ENCODE results near the gene MRPL41.
"Not testable (repeated sequence)": the region's sequence is repeated elsewhere in the genome, so short reads cannot be mapped to it uniquely, and the experiment has no call there.

MRPL41 gene

GRCh38 chr9:137542486-137542885, 9.2 kb upstream of the MRPL41 start:
- Histone ChIP-seq H3K4me1 (peaks cover 77 to 98% (median 94%) of the 10 kb centered on the region in 10 experiments), H3K9me3 (replicated peaks in 1 of 11) (peaks cover 5 to 40% (median 27%) of the 10 kb centered on the region in 11 experiments; a peak in 18 of 22 replicates), H3K36me3 (peaks cover 6 to 36% (median 20%) of the 10 kb centered on the region in 11 experiments; a peak in 17 of 22 replicates), H3K27ac (no peak overlapping the region), H3K4me3 (no peak overlapping the region), H3K4me2 (peak overlapping the region; percentile 62 to 90 (median 82); a peak in 20 of 22 replicates), H3K27me3 (no peaks in the 10 kb centered on the region), H3K9ac (no peak overlapping the region; a peak in 1 of 22 replicates), H4K20me1 (peaks cover 0 to 3% (median 0%) of the 10 kb centered on the region in 11 experiments; a peak in 1 of 22 replicates)
- no peak for TF ChIP-seq Cebpa-rat (IDR thresholded peaks at IDR 0.05)

GRCh38 chr9:137543237-137543963, 8.3 kb upstream of the MRPL41 start:
- H3K9ac ChIP-seq: peak overlapping the region in 3 of 11 experiments; percentile 17 to 36 (median 18); a peak in 4 of 22 replicates
- H3K4me2 ChIP-seq: peak overlapping the region; percentile 62 to 90 (median 82); a peak in 21 of 22 replicates
- TF ChIP-seq Cebpa-rat (IDR thresholded peaks at IDR 0.05): no peak
- peaks cover 0 to 10% (median 0%) of the 10 kb centered on the region in 11 experiments; a peak in 1 of 22 replicates for H4K20me1 ChIP-seq
- H3K27ac ChIP-seq: peak overlapping the region in 3 of 11 experiments; percentile 28 to 43 (median 29); a peak in 2 of 22 replicates
- H3K27me3 ChIP-seq: no peaks in the 10 kb centered on the region
- H3K4me3 ChIP-seq: no peak overlapping the region
- H3K4me1 ChIP-seq: peaks cover 85 to 98% (median 94%) of the 10 kb centered on the region in 10 experiments
- H3K9me3 ChIP-seq (replicated peaks in 1 of 11): peaks cover 4 to 30% (median 18%) of the 10 kb centered on the region in 11 experiments; a peak in 18 of 22 replicates
- H3K36me3 ChIP-seq: peaks cover 0 to 29% (median 11%) of the 10 kb centered on the region in 11 experiments; a peak in 16 of 22 replicates

GRCh38 chr9:137544176-137544760, 7.4 kb upstream of the MRPL41 start:
- no peak overlapping the region for H3K4me3 ChIP-seq
- H4K20me1 ChIP-seq: peaks cover 0 to 10% (median 0%) of the 10 kb centered on the region in 11 experiments; a peak in 1 of 22 replicates
- H3K27me3 ChIP-seq: no peaks in the 10 kb centered on the region
- peak overlapping the region; percentile 62 to 90 (median 82) for H3K4me2 ChIP-seq
- H3K9ac ChIP-seq: peak overlapping the region in 8 of 11 experiments; percentile 3 to 54 (median 21); a peak in 5 of 22 replicates
- H3K36me3 ChIP-seq: peaks cover 0 to 22% (median 7%) of the 10 kb centered on the region in 11 experiments; a peak in 6 of 22 replicates
- peaks cover 0 to 22% (median 10%) of the 10 kb centered on the region in 11 experiments; a peak in 15 of 22 replicates for H3K9me3 ChIP-seq (replicated peaks in 1 of 11)
- peaks cover 93 to 100% (median 97%) of the 10 kb centered on the region in 10 experiments for H3K4me1 ChIP-seq
- no peak for TF ChIP-seq Cebpa-rat (IDR thresholded peaks at IDR 0.05)
- H3K27ac ChIP-seq: peak overlapping the region in 8 of 11 experiments; percentile 16 to 50 (median 34); a peak in 8 of 22 replicates

- peak overlapping the region; percentile 62 to 90 (median 82) for H3K4me2 ChIP-seq
- peaks cover 95 to 100% (median 97%) of the 10 kb centered on the region in 10 experiments for H3K4me1 ChIP-seq
- peaks cover 0 to 13% (median 8%) of the 10 kb centered on the region in 11 experiments; a peak in 13 of 22 replicates for H3K9me3 ChIP-seq (replicated peaks in 1 of 11)
- H3K4me3 ChIP-seq: no peak overlapping the region
- TF ChIP-seq Cebpa-rat (IDR thresholded peaks at IDR 0.05): no peak
- peaks cover 0 to 10% (median 0%) of the 10 kb centered on the region in 11 experiments; a peak in 1 of 22 replicates for H4K20me1 ChIP-seq
- H3K27me3 ChIP-seq: no peaks in the 10 kb centered on the region
- peaks cover 0 to 16% (median 2%) of the 10 kb centered on the region in 11 experiments; a peak in 6 of 22 replicates for H3K36me3 ChIP-seq
- H3K9ac ChIP-seq: peak overlapping the region in 8 of 11 experiments; percentile 12 to 57 (median 34); a peak in 9 of 22 replicates
- H3K27ac ChIP-seq: peak overlapping the region in 8 of 11 experiments; percentile 4 to 60 (median 41); a peak in 10 of 22 replicates
These were observed 6.6 kb upstream of the MRPL41 start for GRCh38 chr9:137545123-137545522.

- Histone ChIP-seq H3K36me3 (peaks cover 0 to 11% (median 1%) of the 10 kb centered on the region in 11 experiments; a peak in 8 of 22 replicates), H3K4me2 (peak overlapping the region; percentile 63 to 93 (median 85)), H3K4me3 (peak overlapping the region in 1 of 10 experiments; percentile 40; a peak in 1 of 20 replicates), H3K27me3 (no peaks in the 10 kb centered on the region), H3K4me1 (peaks cover 76 to 84% (median 81%) of the 10 kb centered on the region in 10 experiments), H4K20me1 (peaks cover 0 to 13% (median 10%) of the 10 kb centered on the region in 11 experiments; a peak in 9 of 22 replicates), H3K27ac (peak overlapping the region in 7 of 11 experiments; percentile 14 to 81 (median 30); a peak in 10 of 22 replicates), H3K9ac (peak overlapping the region in 6 of 11 experiments; percentile 6 to 70 (median 52); a peak in 8 of 22 replicates), H3K9me3 (replicated peaks in 1 of 11) (peaks cover 0 to 12% (median 8%) of the 10 kb centered on the region in 11 experiments; a peak in 12 of 22 replicates)
- TF ChIP-seq Cebpa-rat (IDR thresholded peaks at IDR 0.05): 0 out of 22 replicates have a peak, but pooled peaks of 1 of the 11 experiments have one; percentile 38
These were observed 3.8 kb upstream of the MRPL41 start for GRCh38 chr9:137547687-137548543.

- Histone ChIP-seq H3K4me1 (peaks cover 53 to 66% (median 60%) of the 10 kb centered on the region in 10 experiments), H3K4me2 (peak within 1 kb of the TSS; percentile 86 to 97 (median 94)), H4K20me1 (peaks cover 0 to 33% (median 16%) of the 10 kb centered on the region in 11 experiments; a peak in 14 of 22 replicates), H3K4me3 (peak within 1 kb of the TSS; percentile 58 to 75 (median 70)), H3K9ac (peak within 1 kb of the TSS; percentile 68 to 82 (median 78)), H3K27ac (peak within 1 kb of the TSS; percentile 35 to 81 (median 68); a peak in 21 of 22 replicates), H3K36me3 (peaks cover 8 to 27% (median 16%) of the 10 kb centered on the region in 11 experiments), H3K27me3 (no peaks in the 10 kb centered on the region), H3K9me3 (replicated peaks in 1 of 11) (peaks cover 0 to 12% (median 8%) of the 10 kb centered on the region in 11 experiments; a peak in 12 of 22 replicates)
- TF ChIP-seq Cebpa-rat (IDR thresholded peaks at IDR 0.05): no peak
These were observed 1.5 kb upstream of the MRPL41 start, which contains the start of gene PNPLA7 for GRCh38 chr9:137550231-137550621. PNPLA7 (minus strand) TSS chr9:137550402; CDS start chr9:137550197, 205 bp downstream.

- H3K4me2 ChIP-seq: peak overlapping the region; percentile 86 to 97 (median 93)
These were observed 768 bp upstream of the MRPL41 start for GRCh38 chr9:137550958-137551263.

More at GRCh38 chr9:137550958-137551263, 768 bp upstream of the MRPL41 start:
- peak overlapping the region; percentile 58 to 75 (median 70) for H3K4me3 ChIP-seq
- peaks cover 15 to 34% (median 23%) of the 10 kb centered on the region in 11 experiments for H3K36me3 ChIP-seq
- H3K9me3 ChIP-seq (replicated peaks in 1 of 11); H3K27me3 ChIP-seq: not testable (repeated sequence)
- H3K27ac ChIP-seq: peak overlapping the region in 9 of 11 experiments; percentile 46 to 76 (median 62); a peak in 16 of 22 replicates
- peaks cover 0 to 40% (median 16%) of the 10 kb centered on the region in 11 experiments; a peak in 14 of 22 replicates for H4K20me1 ChIP-seq
- H3K4me1 ChIP-seq: peaks cover 50 to 61% (median 56%) of the 10 kb centered on the region in 10 experiments
- peak overlapping the region; percentile 68 to 82 (median 78) for H3K9ac ChIP-seq
